ENCODE data around the gene CRYBA1. TPM values are rescaled to one million over a fixed set of nuclear protein-coding genes. Genes with fewer than 3 reads are reported as not detected.

The CRYBA1 gene
- total and polyA plus RNA-seq, 2 of the 8 experiments (the other 6 are each of a cell fraction or from before 2014, with no cell fraction given): not detected

DNA sequence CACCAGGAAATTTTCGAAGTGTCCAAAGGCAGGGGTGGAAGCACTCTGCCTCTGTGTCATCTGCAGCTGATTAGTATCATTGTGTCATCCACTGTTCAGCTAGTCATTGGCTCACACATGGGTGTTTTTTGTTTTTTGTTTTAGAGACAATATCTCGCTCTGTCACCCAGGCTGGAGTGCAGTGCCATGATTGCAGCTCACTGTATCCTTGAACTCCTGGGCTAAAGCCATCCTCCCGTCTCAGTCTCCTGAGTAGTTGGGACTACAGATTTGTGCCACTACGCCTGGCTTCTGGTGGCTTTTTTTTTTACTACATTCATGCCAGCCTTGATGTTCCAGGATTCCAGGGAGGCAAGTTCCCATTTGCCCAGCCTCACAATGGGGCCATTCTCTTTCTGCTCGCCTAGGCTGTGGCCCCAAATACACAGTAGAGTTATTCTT, 34.0 kb upstream of the CRYBA1 start:
- Histone ChIP-seq H2BK20ac (ENCODE audit: low read length) (no peak overlapping the region), H3K18ac (ENCODE audit: extremely low read depth, low read length) (no peak overlapping the region), H3K9ac (replicated peaks in 1 of 4; ENCODE audit: extremely low read depth in 1 of 4, low read depth in 3 of 4, low read length in 3 of 4) (no peak overlapping the region), H3K23ac (ENCODE audit: insufficient read length) (no peak overlapping the region), H3K4me1 (replicated peaks in 1 of 4; ENCODE audit: control insufficient read depth in 3 of 4, insufficient read depth in 4 of 4, low read length in 3 of 4) (peaks cover 0 to 7% (median 3%) of the 10 kb centered on the region in 4 experiments; a peak in 6 of 7 replicates), H3K56ac (replicated peaks; ENCODE audit: insufficient read length, low read depth, low read length) (no peak overlapping the region), H3K79me1 (ENCODE audit: low read depth, low read length) (no peaks in the 10 kb centered on the region), H2BK120ac (replicated peaks; ENCODE audit: low read depth, low read length) (no peak overlapping the region), H3K27me3 (replicated peaks in 1 of 4; ENCODE audit: control insufficient read depth in 3 of 4, extremely low read depth in 1 of 4, insufficient read depth in 3 of 4, low read length in 3 of 4) (no peaks in the 10 kb centered on the region), H2AK5ac (ENCODE audit: low read depth, low read length) (no peak overlapping the region), H3K4me3 (ENCODE audit: extremely low read depth in 1 of 4, insufficient read depth in 2 of 4, low read depth in 3 of 4, low read length in 4 of 4) (no peak overlapping the region), H2BK15ac (ENCODE audit: low read length) (no peak overlapping the region), H3K4me2 (ENCODE audit: insufficient read depth in 1 of 2, low read depth in 2 of 2, low read length in 2 of 2) (no peak overlapping the region), H2BK12ac (ENCODE audit: low read depth, low read length) (no peak overlapping the region), H4K8ac (ENCODE audit: extremely low read depth, insufficient read depth, low read length) (no peak overlapping the region), H3K23me2 (ENCODE audit: low read depth, low read length) (no peaks in the 10 kb centered on the region; the same call in 1 of the 2 replicates), H3K4ac (replicated peaks; ENCODE audit: insufficient read length, low read depth, low read length) (no peak overlapping the region), H3K9me3 (ENCODE audit: insufficient read depth in 2 of 2, low read depth in 1 of 2, low read length in 1 of 2) (no peaks in the 10 kb centered on the region), H3K27ac (ENCODE audit: low read depth, low read length) (no peak overlapping the region), H4K5ac (ENCODE audit: insufficient read length, low read depth, low read length) (no peak overlapping the region), H3K79me2 (ENCODE audit: control insufficient read depth in 1 of 2, insufficient read depth in 2 of 2, low read length in 2 of 2) (no peaks in the 10 kb centered on the region), H4K91ac (replicated peaks; ENCODE audit: insufficient read length, low read length) (no peak overlapping the region), H4K20me1 (replicated peaks in 1 of 2; ENCODE audit: control insufficient read depth in 1 of 2, insufficient read depth in 2 of 2, low read length in 2 of 2) (no peaks in the 10 kb centered on the region), H2AFZ (ENCODE audit: low read length) (no peak overlapping the region), H3K14ac (ENCODE audit: insufficient read length) (no peak overlapping the region), H2BK5ac (ENCODE audit: low read depth, low read length) (no peak overlapping the region), H3K36me3 (ENCODE audit: control insufficient read depth in 2 of 4, insufficient read depth in 4 of 4, low read length in 3 of 4) (no peaks in the 10 kb centered on the region)
- ChIA-PET CTCF (ENCODE audit: partially characterized antibody) (interaction anchor here (0.6 to 18.3 kb wide), 11 partner anchors 8 to 280 kb away, joined by 3 to 333 read pairs (median 5); partner anchors contain the start of gene MYO18A), POLR2A (ENCODE audit: partially characterized antibody) (no interaction called here)
- DNase-seq (ENCODE audit: low read depth in 1 of 2, low spot score in 2 of 2): no peak
- WGBS, 2 experiments (ENCODE audit: extremely low coverage in 1 of 2, insufficient coverage in 1 of 2, insufficient read length in 1 of 2, insufficient replicate concordance in 2 of 2, low coverage in 1 of 2, low lambda C conversion rate in 2 of 2, missing lambda C conversion rate in 1 of 2): 85% methylated on average over 5 of the region's 5 CpGs; no CpG with 5 or more reads in 1 of the 2 experiments
- no peak for FAIRE-seq
- TF ChIP-seq SIRT6 (IDR thresholded peaks at IDR 0.05; ENCODE audit: low read length) (no peak), RFX5 (IDR thresholded peaks at IDR 0.05; ENCODE audit: borderline replicate concordance, low read depth, low read length) (no peak), SP2 (IDR thresholded peaks at IDR 0.05; ENCODE audit: low read length) (no peak), SRF (IDR thresholded peaks at IDR 0.05; ENCODE audit: low read depth, low read length) (no peak), RXRA (IDR thresholded peaks at IDR 0.05; ENCODE audit: insufficient read depth, low read depth, low read length) (no peak), TAF7 (optimal IDR thresholded peaks at IDR 0.05; ENCODE audit: borderline replicate concordance, low read depth, low read length) (no peak), SP4 (IDR thresholded peaks at IDR 0.05; ENCODE audit: low read length) (no peak), HDAC6 (IDR thresholded peaks at IDR 0.05; ENCODE audit: low read depth, low read length) (no peak), RAD21 (IDR thresholded peaks at IDR 0.05 in 1 of 2, conservative IDR thresholded peaks at IDR 0.05 in 1 of 2; ENCODE audit: low read depth in 2 of 2, low read length in 2 of 2) (no peak), KDM4A (IDR thresholded peaks at IDR 0.05; ENCODE audit: low read depth, low read length, severe bottlenecking) (no peak), ZNF274 (IDR thresholded peaks at IDR 0.05; ENCODE audit: borderline replicate concordance, extremely low read depth, low read length) (no peak)
- TF ChIP-seq, protein P1, sequence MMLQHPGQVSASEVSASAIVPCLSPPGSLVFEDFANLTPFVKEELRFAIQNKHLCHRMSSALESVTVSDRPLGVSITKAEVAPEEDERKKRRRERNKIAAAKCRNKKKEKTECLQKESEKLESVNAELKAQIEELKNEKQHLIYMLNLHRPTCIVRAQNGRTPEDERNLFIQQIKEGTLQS (IDR thresholded peaks at IDR 0.05; ENCODE audit: insufficient read depth, low read depth, low read length): no peak
